ENCODE results near the gene DIDO1. TPM values are rescaled to one million over a fixed set of nuclear protein-coding genes. Genes with fewer than 3 reads are reported as not detected.

DIDO1 gene
- total and polyA plus RNA-seq, 2 of the 13 experiments (the other 11 are each of a cell fraction or from before 2014, with no cell fraction given): 75.0 to 75.1 TPM

GRCh38 chr20:62937268-62938104, 11.2 kb upstream of the DIDO1 start (continued):
- TF ChIP-seq, protein P1, sequence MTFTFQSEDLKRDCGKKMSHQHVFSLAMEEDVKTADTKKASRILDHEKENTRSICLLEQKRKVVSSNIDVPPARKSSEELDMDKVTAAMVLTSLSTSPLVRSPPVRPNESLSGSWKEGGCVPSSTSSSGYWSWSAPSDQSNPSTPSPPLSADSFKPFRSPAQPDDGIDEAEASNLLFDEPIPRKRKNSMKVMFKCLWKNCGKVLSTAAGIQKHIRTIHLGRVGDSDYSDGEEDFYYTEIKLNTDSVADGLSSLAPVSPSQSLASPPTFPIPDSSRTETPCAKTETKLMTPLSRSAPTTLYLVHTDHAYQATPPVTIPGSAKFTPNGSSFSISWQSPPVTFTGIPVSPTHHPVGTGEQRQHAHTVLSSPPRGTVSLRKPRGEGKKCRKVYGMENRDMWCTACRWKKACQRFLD (CRISPR knock-in tag; IDR thresholded peaks at IDR 0.05; ENCODE audit: borderline replicate concordance): peak; percentile 94
- TF ChIP-seq ZNF775 (CRISPR knock-in tag; IDR thresholded peaks at IDR 0.05; ENCODE audit: borderline replicate concordance) (peak; percentile 83), HBP1 (CRISPR knock-in tag; IDR thresholded peaks at IDR 0.05; ENCODE audit: low read depth) (peak; percentile 78; the same call in 1 of the 2 replicates), ATF7 (IDR thresholded peaks at IDR 0.05) (no peak), ATF7 (CRISPR knock-in tag; IDR thresholded peaks at IDR 0.05) (peak; percentile 73; the same call in 1 of the 2 replicates), FLYWCH1 (CRISPR knock-in tag; IDR thresholded peaks at IDR 0.05) (no peak), ZNF333 (CRISPR knock-in tag; IDR thresholded peaks at IDR 0.05; ENCODE audit: borderline replicate concordance) (peak; percentile 91), DDIT3 (CRISPR knock-in tag; IDR thresholded peaks at IDR 0.05) (no peak), ZNF552 (CRISPR knock-in tag; IDR thresholded peaks at IDR 0.05; ENCODE audit: borderline replicate concordance) (peak; percentile 93; the same call in 1 of the 2 replicates), ZNF20 (CRISPR knock-in tag; IDR thresholded peaks at IDR 0.05) (peak; percentile 76), GLMP (CRISPR knock-in tag; IDR thresholded peaks at IDR 0.05; ENCODE audit: borderline replicate concordance) (no peak), NFE2L2 (IDR thresholded peaks at IDR 0.05; ENCODE audit: low read length) (no peak), FOXC1 (CRISPR knock-in tag; IDR thresholded peaks at IDR 0.05; ENCODE audit: borderline replicate concordance) (peak; percentile 77; the same call in 1 of the 2 replicates), TARDBP (CRISPR knock-in tag; IDR thresholded peaks at IDR 0.05) (peak; percentile 82), FOXJ3 (CRISPR knock-in tag; IDR thresholded peaks at IDR 0.05; ENCODE audit: borderline replicate concordance) (peak; percentile 80), ZBTB7B (CRISPR knock-in tag; IDR thresholded peaks at IDR 0.05) (peak; percentile 89)
- TF ChIP-seq, protein P2, sequence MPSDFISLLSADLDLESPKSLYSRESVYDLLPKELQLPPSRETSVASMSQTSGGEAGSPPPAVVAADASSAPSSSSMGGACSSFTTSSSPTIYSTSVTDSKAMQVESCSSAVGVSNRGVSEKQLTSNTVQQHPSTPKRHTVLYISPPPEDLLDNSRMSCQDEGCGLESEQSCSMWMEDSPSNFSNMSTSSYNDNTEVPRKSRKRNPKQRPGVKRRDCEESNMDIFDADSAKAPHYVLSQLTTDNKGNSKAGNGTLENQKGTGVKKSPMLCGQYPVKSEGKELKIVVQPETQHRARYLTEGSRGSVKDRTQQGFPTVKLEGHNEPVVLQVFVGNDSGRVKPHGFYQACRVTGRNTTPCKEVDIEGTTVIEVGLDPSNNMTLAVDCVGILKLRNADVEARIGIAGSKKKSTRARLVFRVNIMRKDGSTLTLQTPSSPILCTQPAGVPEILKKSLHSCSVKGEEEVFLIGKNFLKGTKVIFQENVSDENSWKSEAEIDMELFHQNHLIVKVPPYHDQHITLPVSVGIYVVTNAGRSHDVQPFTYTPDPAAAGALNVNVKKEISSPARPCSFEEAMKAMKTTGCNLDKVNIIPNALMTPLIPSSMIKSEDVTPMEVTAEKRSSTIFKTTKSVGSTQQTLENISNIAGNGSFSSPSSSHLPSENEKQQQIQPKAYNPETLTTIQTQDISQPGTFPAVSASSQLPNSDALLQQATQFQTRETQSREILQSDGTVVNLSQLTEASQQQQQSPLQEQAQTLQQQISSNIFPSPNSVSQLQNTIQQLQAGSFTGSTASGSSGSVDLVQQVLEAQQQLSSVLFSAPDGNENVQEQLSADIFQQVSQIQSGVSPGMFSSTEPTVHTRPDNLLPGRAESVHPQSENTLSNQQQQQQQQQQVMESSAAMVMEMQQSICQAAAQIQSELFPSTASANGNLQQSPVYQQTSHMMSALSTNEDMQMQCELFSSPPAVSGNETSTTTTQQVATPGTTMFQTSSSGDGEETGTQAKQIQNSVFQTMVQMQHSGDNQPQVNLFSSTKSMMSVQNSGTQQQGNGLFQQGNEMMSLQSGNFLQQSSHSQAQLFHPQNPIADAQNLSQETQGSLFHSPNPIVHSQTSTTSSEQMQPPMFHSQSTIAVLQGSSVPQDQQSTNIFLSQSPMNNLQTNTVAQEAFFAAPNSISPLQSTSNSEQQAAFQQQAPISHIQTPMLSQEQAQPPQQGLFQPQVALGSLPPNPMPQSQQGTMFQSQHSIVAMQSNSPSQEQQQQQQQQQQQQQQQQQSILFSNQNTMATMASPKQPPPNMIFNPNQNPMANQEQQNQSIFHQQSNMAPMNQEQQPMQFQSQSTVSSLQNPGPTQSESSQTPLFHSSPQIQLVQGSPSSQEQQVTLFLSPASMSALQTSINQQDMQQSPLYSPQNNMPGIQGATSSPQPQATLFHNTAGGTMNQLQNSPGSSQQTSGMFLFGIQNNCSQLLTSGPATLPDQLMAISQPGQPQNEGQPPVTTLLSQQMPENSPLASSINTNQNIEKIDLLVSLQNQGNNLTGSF (CRISPR knock-in tag; IDR thresholded peaks at IDR 0.05): peak; percentile 97

Measured in HepG2 (cell line).